DOHH2 (cell line): Measurements from ENCODE around the gene MARS1.

Source experiments
- CTCF ChIP-seq: fragments of 200-600 bp; sonication (generic); IDR thresholded peaks from one replicate; pipeline ENCODE4 v1.5.1; 2014; ENCODE audit warnings: antibody characterized with exemption, mild to moderate bottlenecking, low read depth, low read length; ENCODE audit not compliant: poor library complexity, severe bottlenecking
- EZH2phosphoT487 ChIP-seq: fragments of 200-600 bp; sonication (generic); IDR thresholded peaks from 2 replicates; pipeline ENCODE4 v1.6.1; 2017; ENCODE audit warnings: borderline replicate concordance, mild to moderate bottlenecking, antibody characterized with exemption, low read length, moderate library complexity, mixed read lengths

- no peak for TF ChIP-seq CTCF
- no peak for TF ChIP-seq EZH2phosphoT487
These were observed 15.5 kb upstream of the MARS1 start for GRCh38 chr12:57472391-57472790.
